ENCODE measurements around the gene GUCY2F. TPM values are rescaled to one million over a fixed set of nuclear protein-coding genes. Genes with fewer than 3 reads are reported as not detected.

GUCY2F gene
- total and polyA plus RNA-seq, 2 donors (not counting 3 experiments of a cell fraction or from before 2014, with no cell fraction given): 0.01 TPM; not detected in 1

DNA sequence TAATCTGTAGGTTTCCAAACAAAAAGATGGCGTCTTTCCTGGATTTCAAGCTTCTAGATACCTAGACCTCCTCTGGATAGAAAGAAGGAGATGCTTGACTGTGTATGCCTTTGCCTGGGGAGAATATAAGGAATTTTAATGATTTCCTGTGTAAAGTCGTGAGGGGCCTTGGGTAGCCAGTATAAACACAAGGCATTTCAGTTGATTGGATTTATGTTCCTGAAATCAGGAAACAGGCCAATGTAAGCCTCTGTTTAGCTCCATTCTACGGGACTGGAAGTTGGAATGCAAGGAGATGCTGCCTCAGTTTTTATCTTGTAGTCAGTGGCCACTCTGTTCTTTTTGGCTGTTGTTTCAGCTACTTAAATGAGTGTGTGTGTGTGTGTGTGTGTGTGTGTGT lies 137.2 kb downstream of the GUCY2F start:
- Histone ChIP-seq H3K4me2 (ENCODE audit: insufficient read depth, low read length) (no peak overlapping the region), H2AFZ (ENCODE audit: low read depth, low read length) (no peak overlapping the region), H3K79me2 (ENCODE audit: control insufficient read depth, insufficient read depth, low read length) (no peaks in the 10 kb centered on the region), H3K9ac (replicated peaks; ENCODE audit: extremely low read depth, insufficient read depth, low read length) (no peak overlapping the region), H3K9me1 (replicated peaks; ENCODE audit: control insufficient read depth, extremely low read depth, insufficient read depth, low read length) (no peaks in the 10 kb centered on the region), H3K4me3 (replicated peaks in 1 of 3; ENCODE audit: insufficient read depth in 1 of 3, low read depth in 1 of 3, low read length in 3 of 3) (no peak overlapping the region), H3K27ac (ENCODE audit: insufficient read depth, low read depth, low read length) (no peak overlapping the region), H3K4me1 (ENCODE audit: control insufficient read depth, extremely low read depth, insufficient read depth, low read length) (peaks cover 28% of the 10 kb centered on the region), H4K20me1 (replicated peaks; ENCODE audit: control insufficient read depth, extremely low read depth, insufficient read depth, low read length) (no peaks in the 10 kb centered on the region), H3K36me3 (ENCODE audit: control insufficient read depth in 2 of 2, extremely low read depth in 1 of 2, insufficient read depth in 2 of 2, low read length in 2 of 2) (no peaks in the 10 kb centered on the region), H3K9me3 (replicated peaks; ENCODE audit: control insufficient read depth, insufficient read depth, low read length) (no peaks in the 10 kb centered on the region), H3K27me3 (ENCODE audit: control insufficient read depth in 2 of 2, insufficient read depth in 2 of 2, low read length in 2 of 2) (no peaks in the 10 kb centered on the region)
- dilution Hi-C loops (cut with MboI; ENCODE audit: extremely low pct_ligation_motif_present, low sequenced_read_pairs) (no loop called here), intact Hi-C loops (cut with micrococcal nuclease) (loop anchor here (5.0 to 10.0 kb wide), 3 partner anchors 38 to 190 kb away; partner anchors contain the start of gene NXT2)
- FAIRE-seq: peak; percentile 52
- no TSS peak for BruUV-seq (replicated peaks)
- TF ChIP-seq MYC (IDR thresholded peaks at IDR 0.05; ENCODE audit: low read depth, low read length): no peak
- TF ChIP-seq, protein P1, sequence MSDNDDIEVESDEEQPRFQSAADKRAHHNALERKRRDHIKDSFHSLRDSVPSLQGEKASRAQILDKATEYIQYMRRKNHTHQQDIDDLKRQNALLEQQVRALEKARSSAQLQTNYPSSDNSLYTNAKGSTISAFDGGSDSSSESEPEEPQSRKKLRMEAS (IDR thresholded peaks at IDR 0.05; ENCODE audit: insufficient read depth, insufficient read length): no peak
- no peak for TF ChIP-seq FOS (IDR thresholded peaks at IDR 0.05; ENCODE audit: borderline replicate concordance, insufficient read depth, low read length)
- no peak for TF ChIP-seq POLR2AphosphoS5 (IDR thresholded peaks at IDR 0.05; ENCODE audit: insufficient read depth, low read depth, low read length)
- no peak for TF ChIP-seq EZH2 (IDR thresholded peaks at IDR 0.05; ENCODE audit: borderline replicate concordance, low read depth, low read length, severe bottlenecking)
- no peak for TF ChIP-seq JUN (IDR thresholded peaks at IDR 0.05; ENCODE audit: borderline replicate concordance, insufficient read depth, insufficient read length, low read depth)
- TF ChIP-seq, protein P2, sequence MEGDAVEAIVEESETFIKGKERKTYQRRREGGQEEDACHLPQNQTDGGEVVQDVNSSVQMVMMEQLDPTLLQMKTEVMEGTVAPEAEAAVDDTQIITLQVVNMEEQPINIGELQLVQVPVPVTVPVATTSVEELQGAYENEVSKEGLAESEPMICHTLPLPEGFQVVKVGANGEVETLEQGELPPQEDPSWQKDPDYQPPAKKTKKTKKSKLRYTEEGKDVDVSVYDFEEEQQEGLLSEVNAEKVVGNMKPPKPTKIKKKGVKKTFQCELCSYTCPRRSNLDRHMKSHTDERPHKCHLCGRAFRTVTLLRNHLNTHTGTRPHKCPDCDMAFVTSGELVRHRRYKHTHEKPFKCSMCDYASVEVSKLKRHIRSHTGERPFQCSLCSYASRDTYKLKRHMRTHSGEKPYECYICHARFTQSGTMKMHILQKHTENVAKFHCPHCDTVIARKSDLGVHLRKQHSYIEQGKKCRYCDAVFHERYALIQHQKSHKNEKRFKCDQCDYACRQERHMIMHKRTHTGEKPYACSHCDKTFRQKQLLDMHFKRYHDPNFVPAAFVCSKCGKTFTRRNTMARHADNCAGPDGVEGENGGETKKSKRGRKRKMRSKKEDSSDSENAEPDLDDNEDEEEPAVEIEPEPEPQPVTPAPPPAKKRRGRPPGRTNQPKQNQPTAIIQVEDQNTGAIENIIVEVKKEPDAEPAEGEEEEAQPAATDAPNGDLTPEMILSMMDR (IDR thresholded peaks at IDR 0.05; ENCODE audit: extremely low read depth in 1 of 2, insufficient read depth in 1 of 2, low read depth in 1 of 2, low read length in 2 of 2): no peak
- TF ChIP-seq POLR2A (IDR thresholded peaks at IDR 0.05; ENCODE audit: low read depth, low read length): no peak
- no peak for TF ChIP-seq GATA2 (IDR thresholded peaks at IDR 0.05; ENCODE audit: insufficient read depth, insufficient read length, low read depth, low read length)
- ChIA-PET POLR2A (interaction anchor here (0.7 kb wide), 1 partner anchor 1614 kb away, joined by 3 read pairs; no protein-coding TSS in a partner anchor), CTCF (no interaction called here)
- peak; percentile 70 for DNase-seq (ENCODE audit: low read depth, low spot score)

All from endothelial cell of umbilical vein (primary cell).